NCI-H2081 treated with DMSO at 0.1 percent for 48 hours (cell line): ENCODE data around the gene LAMTOR2.

Experiments used
- DNase-seq: peaks from one replicate; lab custom pipeline; 2025; lab: John Stamatoyannopoulos, UW

Gene LAMTOR2

GRCh38 chr1:156076609-156077429 is 22.2 kb downstream of the LAMTOR2 start:
- no peak for DNase-seq

- DNase-seq: no peak
Observed at GRCh38 chr1:156077430-156077760, 22.8 kb downstream of the LAMTOR2 start.

GRCh38 chr1:156078728-156079127 is 24.1 kb downstream of the LAMTOR2 start:
- DNase-seq: no peak

- DNase-seq: no peak
Observed at GRCh38 chr1:156079762-156080161, 25.2 kb downstream of the LAMTOR2 start.

- no peak for DNase-seq
Observed at GRCh38 chr1:156080241-156080862, 25.8 kb downstream of the LAMTOR2 start.

GRCh38 chr1:156080863-156081179 is 26.2 kb downstream of the LAMTOR2 start:
- DNase-seq: no peak

- no peak for DNase-seq
Observed at GRCh38 chr1:156081180-156081916, 26.8 kb downstream of the LAMTOR2 start.

- no peak for DNase-seq
Observed at GRCh38 chr1:156081917-156082308, 27.3 kb downstream of the LAMTOR2 start.

GRCh38 chr1:156082309-156083091 is 27.9 kb downstream of the LAMTOR2 start, which contains the start of gene MEX3A:
Gene MEX3A (minus strand): TSS chr1:156082465. CDS start chr1:156081998, 467 bp downstream.
- DNase-seq: no peak

GRCh38 chr1:156083800-156084790 is 29.5 kb downstream of the LAMTOR2 start:
- DNase-seq: no peak

- no peak for DNase-seq
Observed at GRCh38 chr1:156086256-156086662, 31.7 kb downstream of the LAMTOR2 start.

GRCh38 chr1:156089704-156090103 is 35.1 kb downstream of the LAMTOR2 start:
- DNase-seq: no peak

- DNase-seq: no peak
Observed at GRCh38 chr1:156090138-156090839, 35.7 kb downstream of the LAMTOR2 start.

- DNase-seq: peak; percentile 78
Observed at GRCh38 chr1:156090840-156091188, 36.2 kb downstream of the LAMTOR2 start.

GRCh38 chr1:156091610-156092009 is 37.0 kb downstream of the LAMTOR2 start:
- DNase-seq: no peak

- no peak for DNase-seq
Observed at GRCh38 chr1:156095906-156096508, 41.4 kb downstream of the LAMTOR2 start.

- DNase-seq: no peak
Observed at GRCh38 chr1:156096640-156097391, 42.2 kb downstream of the LAMTOR2 start.

GRCh38 chr1:156097499-156098178 is 43.1 kb downstream of the LAMTOR2 start:
- no peak for DNase-seq

- DNase-seq: no peak
Observed at GRCh38 chr1:156098784-156099183, 44.2 kb downstream of the LAMTOR2 start.
